ENCODE results near the gene TBCD.

TBCD gene

GRCh38 chr17:82718986-82719685 is 32.7 kb upstream of the TBCD start:
- H3K4me3 Mint-ChIP-seq, result no peak overlapping the region
- H3K36me3 Mint-ChIP-seq, result peaks cover 22% of the 10 kb centered on the region
- no peak for ATAC-seq (ENCODE audit: low read depth)

DNA sequence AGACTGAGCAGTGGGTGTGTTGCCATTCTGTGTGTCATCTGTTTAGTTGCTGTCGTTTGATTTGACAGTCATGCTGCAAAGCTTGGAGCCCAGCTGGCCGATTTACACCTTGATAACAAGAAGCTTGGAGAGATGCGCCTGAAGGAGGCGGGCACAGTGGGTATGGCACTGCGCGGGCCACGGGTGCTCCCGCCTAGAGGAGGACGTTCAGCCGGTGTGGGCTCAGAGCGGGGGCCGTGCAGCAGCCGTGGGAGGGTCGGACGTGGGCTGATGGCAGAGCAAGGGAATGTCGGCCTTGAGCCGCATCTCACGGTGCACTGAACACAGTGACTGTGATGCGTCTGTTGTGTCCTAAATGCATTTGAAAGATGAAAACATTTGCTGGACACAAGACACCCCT is 31.7 kb upstream of the TBCD start:
- DNase-seq (ENCODE audit: low spot score in 2 of 2), result no peak
- Mint-ChIP-seq H3K27me3 (no peaks in the 10 kb centered on the region), H3K36me3 (peaks cover 22% of the 10 kb centered on the region), H3K4me1 (peaks cover 12% of the 10 kb centered on the region), H3K27ac (no peak overlapping the region), H3K4me3 (no peak overlapping the region), H3K9me3 (no peaks in the 10 kb centered on the region)
- no peak for ATAC-seq (ENCODE audit: low read depth)

More at GRCh38 chr17:82718986-82719685, 32.7 kb upstream of the TBCD start:
- Mint-ChIP-seq H3K4me1 (peaks cover 12% of the 10 kb centered on the region), H3K9me3 (no peaks in the 10 kb centered on the region), H3K27ac (no peak overlapping the region), H3K27me3 (no peaks in the 10 kb centered on the region)
- DNase-seq (ENCODE audit: low spot score in 2 of 2), result no peak

GRCh38 chr17:82722341-82723013 is 29.4 kb upstream of the TBCD start:
- Mint-ChIP-seq H3K4me1 (peaks cover 9% of the 10 kb centered on the region), H3K27me3 (no peaks in the 10 kb centered on the region), H3K36me3 (peaks cover 29% of the 10 kb centered on the region), H3K27ac (no peak overlapping the region), H3K4me3 (no peak overlapping the region), H3K9me3 (no peaks in the 10 kb centered on the region)
- DNase-seq (ENCODE audit: low spot score in 2 of 2) (no peak), ATAC-seq (ENCODE audit: low read depth) (no peak)

GRCh38 chr17:82723169-82723807 is 28.6 kb upstream of the TBCD start:
- ATAC-seq (ENCODE audit: low read depth) (no peak), DNase-seq (ENCODE audit: low spot score in 2 of 2) (no peak)
- H3K4me3 Mint-ChIP-seq, result no peak overlapping the region
- no peak overlapping the region for H3K27ac Mint-ChIP-seq
- peaks cover 28% of the 10 kb centered on the region for H3K36me3 Mint-ChIP-seq
- H3K9me3 Mint-ChIP-seq, result no peaks in the 10 kb centered on the region
- no peaks in the 10 kb centered on the region for H3K27me3 Mint-ChIP-seq
- peaks cover 2% of the 10 kb centered on the region for H3K4me1 Mint-ChIP-seq

DNA sequence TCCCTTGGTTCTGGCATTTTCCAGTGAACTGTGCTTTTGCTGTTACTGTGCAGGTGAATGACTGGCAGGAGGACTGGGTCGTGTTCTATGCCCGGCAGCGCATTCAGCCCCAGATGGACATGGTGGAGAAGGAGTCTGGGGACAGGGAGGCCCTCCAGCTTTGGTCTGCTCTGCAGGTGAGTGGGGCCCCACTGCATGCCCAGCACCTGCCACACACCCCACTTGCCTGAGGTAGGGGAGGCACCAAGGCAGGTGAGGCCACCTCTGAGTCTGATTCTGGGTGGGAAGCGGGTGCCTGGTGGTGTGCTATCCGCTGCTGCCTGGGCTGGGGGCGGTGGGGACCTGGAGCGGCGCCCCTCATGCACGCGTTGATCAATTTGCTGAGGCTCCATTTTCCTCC is 25.4 kb upstream of the TBCD start:
- H3K4me1 Mint-ChIP-seq, result no peaks in the 10 kb centered on the region
- H3K4me3 Mint-ChIP-seq, result no peak overlapping the region
- DNase-seq (ENCODE audit: low spot score in 2 of 2) (no peak), ATAC-seq (ENCODE audit: low read depth) (no peak)
- no peaks in the 10 kb centered on the region for H3K27me3 Mint-ChIP-seq
- H3K36me3 Mint-ChIP-seq, result peaks cover 27% of the 10 kb centered on the region
- H3K27ac Mint-ChIP-seq, result no peak overlapping the region
- no peaks in the 10 kb centered on the region for H3K9me3 Mint-ChIP-seq

DNA sequence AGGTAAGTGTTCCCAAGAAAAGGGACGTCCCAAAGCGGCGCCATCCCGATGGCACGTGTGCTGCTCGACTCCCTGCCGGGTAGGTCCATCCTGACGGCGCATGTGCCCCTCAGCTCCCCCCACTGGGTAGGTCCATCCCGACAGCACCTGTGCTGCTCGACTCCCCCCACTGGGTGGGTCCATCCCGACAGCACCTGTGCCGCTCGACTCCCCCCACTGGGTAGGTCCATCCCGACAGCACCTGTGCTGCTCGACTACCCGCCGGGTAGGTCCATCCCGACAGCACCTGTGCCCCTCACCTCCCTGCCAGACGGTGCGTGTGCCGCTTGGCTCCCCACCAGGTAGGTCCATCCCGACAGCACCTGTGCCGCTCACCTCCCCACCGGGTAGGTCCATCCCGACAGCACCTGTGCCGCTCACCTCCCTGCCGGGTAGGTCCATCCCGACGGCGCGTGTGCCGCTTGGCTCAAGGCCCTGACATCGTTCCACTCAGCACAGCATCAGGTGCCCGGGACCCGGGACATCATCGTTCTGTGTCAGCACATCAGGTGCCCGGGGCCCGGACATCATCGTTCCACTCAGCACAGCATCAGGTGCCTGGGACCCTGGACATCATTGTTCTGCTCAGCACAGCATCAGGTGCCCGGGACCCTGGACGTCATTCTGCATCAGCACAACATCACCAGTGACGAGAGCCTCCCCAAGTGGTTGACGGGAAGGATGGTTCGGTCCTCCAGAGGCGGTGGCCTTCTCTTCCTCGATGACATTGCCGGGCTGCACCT is 22.2 kb upstream of the TBCD start:
- Mint-ChIP-seq H3K27me3 (no peaks in the 10 kb centered on the region), H3K4me1 (no peaks in the 10 kb centered on the region), H3K36me3 (peaks cover 31% of the 10 kb centered on the region), H3K27ac (no peak overlapping the region), H3K9me3 (peaks cover 5% of the 10 kb centered on the region), H3K4me3 (no peak overlapping the region)
- ATAC-seq (ENCODE audit: low read depth) (no peak), DNase-seq (ENCODE audit: low spot score in 2 of 2) (no peak)

DNA sequence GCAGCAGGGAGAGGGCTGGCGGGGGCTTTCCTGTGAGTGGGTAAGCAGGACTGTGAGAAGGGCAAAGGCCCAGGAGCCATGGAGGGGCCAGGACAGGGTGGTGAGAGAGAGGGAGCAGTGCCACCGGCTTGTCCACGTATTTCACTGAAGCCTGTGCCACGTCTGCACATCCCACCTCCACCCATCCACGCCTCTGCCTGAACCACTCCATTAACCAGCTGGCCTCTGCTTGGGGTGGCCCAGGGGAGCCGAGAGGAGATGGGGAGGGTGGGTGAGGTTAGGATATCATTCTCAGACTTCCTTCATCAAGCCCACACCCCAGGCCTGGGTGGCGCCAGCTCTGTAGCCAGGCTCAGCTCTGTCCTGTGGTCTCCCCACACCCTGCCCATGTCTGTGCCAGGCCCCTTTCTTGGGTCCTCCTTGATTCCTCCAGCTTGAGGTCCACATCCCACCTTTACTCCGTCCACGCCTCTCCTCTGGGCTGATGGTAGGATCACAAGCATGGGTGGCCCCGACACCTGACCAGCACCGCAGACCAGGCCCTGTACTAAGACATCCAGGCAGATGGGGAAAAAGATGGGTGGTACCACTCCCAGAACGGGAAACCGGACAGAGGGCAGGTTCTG is 19.6 kb upstream of the TBCD start:
- Mint-ChIP-seq H3K27me3 (no peaks in the 10 kb centered on the region), H3K4me1 (no peaks in the 10 kb centered on the region), H3K27ac (no peak overlapping the region), H3K36me3 (peaks cover 26% of the 10 kb centered on the region), H3K4me3 (no peak overlapping the region), H3K9me3 (peaks cover 5% of the 10 kb centered on the region)
- ATAC-seq (ENCODE audit: low read depth) (no peak), DNase-seq (ENCODE audit: low spot score in 2 of 2) (no peak)

DNA sequence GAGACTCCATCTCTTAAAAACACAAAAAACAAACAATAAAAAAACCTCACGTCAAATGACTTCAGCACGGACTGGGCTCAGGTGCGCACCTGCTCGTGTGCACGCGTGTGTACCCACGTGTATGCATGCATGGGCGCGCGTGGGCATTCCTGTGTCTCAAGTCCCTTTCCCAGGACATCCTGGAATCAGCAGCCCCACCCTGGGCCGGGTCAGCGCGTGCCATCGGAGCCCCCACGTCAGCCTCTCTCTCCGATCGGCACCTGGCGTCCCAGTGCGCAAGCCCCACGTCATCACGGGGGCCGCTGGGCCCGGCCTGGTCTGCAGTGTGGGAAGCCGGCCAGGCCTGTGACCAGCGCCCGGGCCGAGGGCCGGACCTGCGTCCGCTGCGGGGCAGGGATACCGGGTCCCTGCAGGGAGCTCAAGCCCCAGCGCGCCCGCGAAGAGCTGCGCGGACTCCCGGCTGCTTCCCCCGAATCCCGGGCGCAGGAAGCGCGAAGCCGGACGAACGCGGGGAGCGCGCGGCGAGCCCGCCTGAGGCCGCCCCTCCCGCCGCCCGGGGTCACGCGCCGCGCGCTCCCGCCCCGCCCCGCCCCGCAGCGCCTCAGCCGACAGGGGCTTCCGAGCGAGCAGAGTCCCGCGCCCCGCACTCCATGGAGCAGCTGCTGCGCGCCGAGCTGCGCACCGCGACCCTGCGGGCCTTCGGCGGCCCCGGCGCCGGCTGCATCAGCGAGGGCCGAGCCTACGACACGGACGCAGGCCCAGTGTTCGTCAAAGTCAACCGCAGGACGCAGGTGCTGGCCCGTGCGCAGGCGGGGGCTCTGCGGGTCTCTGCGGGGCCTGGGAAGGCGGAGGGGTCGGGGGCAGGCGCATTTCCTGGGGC is 16.6 kb upstream of the TBCD start, which contains the start of gene FN3K:
Gene FN3K (plus strand): TSS at position 629 of the 880 bp plus-strand sequence. CDS start 22 bp downstream, at position 651.
- Mint-ChIP-seq H3K4me1 (no peaks in the 10 kb centered on the region), H3K36me3 (peaks cover 24% of the 10 kb centered on the region), H3K4me3 (peak within 1 kb of the TSS; percentile 43), H3K27ac (no peak within 1 kb of the TSS), H3K9me3 (peaks cover 5% of the 10 kb centered on the region), H3K27me3 (no peaks in the 10 kb centered on the region)
- ATAC-seq (ENCODE audit: low read depth) (peak; percentile 60), DNase-seq (ENCODE audit: low spot score in 2 of 2) (no peak)

DNA sequence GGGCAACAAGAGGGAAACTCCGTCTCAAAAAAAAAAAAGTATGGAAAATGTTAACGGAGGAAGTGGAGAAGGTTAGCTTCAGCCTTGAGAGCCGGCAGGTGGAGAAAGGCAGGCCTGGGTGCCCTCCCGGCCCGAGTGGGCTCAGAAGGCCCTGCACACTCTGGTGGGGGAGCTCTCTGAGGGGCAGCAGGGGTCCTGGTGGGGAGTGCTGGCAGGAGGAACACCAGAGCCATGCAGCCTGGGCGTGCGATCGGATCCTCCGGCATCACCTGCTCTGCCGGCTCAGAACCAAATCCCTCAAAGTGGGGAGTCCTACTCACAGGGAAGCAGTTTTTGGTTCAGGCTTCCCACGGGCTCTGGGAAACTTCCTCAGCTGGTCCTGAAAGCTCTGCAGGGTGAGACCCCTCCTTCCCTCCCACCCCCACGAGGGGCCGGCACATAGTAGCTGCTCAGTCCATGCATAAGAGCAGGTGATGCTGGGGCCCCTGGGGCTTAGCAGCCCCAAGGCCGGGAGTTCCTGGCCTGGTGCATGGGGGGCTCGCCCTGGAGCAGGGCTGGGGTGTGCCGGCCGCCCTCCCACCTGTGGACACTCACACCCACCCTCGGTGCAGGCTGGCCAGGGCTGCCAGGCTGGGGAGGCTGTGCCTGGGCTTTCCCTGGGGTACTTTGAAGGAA is 15.2 kb upstream of the TBCD start:
- Mint-ChIP-seq H3K9me3 (peaks cover 8% of the 10 kb centered on the region), H3K27me3 (no peaks in the 10 kb centered on the region), H3K4me1 (no peaks in the 10 kb centered on the region), H3K27ac (no peak overlapping the region), H3K36me3 (peaks cover 28% of the 10 kb centered on the region), H3K4me3 (no peak overlapping the region)
- DNase-seq (ENCODE audit: low spot score in 2 of 2), result no peak
- no peak for ATAC-seq (ENCODE audit: low read depth)

- Mint-ChIP-seq H3K27me3 (no peaks in the 10 kb centered on the region), H3K4me3 (no peak overlapping the region), H3K36me3 (peaks cover 21% of the 10 kb centered on the region), H3K9me3 (peaks cover 5% of the 10 kb centered on the region), H3K4me1 (no peaks in the 10 kb centered on the region), H3K27ac (no peak overlapping the region)
- DNase-seq (ENCODE audit: low spot score in 2 of 2), result no peak
- no peak for ATAC-seq (ENCODE audit: low read depth)
Observed at GRCh38 chr17:82737967-82738877, 13.6 kb upstream of the TBCD start.

- Mint-ChIP-seq H3K27me3 (no peaks in the 10 kb centered on the region), H3K4me3 (no peak overlapping the region), H3K36me3 (peaks cover 15% of the 10 kb centered on the region), H3K9me3 (peaks cover 8% of the 10 kb centered on the region), H3K27ac (no peak overlapping the region), H3K4me1 (no peaks in the 10 kb centered on the region)
- DNase-seq (ENCODE audit: low spot score in 2 of 2) (no peak), ATAC-seq (ENCODE audit: low read depth) (no peak)
Observed at GRCh38 chr17:82740906-82741759, 10.7 kb upstream of the TBCD start.

Data from memory B cell (primary cell).